ENCODE data around the gene MYO18B.

MYO18B gene

DNA sequence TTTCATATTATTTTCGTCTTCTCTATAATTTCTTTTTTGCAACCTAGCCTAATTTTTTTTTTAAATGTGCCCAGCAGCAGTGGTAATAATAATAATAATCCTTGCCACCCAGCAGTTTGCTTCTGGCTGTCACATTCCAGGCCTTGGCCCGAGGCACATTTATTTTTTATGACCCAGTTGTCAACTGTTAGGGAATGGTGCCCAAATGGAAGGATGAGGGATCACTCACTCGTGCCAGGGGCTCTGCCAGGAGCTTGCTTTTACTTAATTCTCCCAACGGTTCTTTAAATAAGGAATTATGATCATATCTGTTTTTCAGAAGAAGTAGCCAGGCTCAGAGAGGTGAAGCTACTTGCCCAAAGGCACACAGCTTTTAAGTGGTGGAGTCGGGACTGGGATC is 49.6 kb downstream of the MYO18B start:
- H3K4me3 ChIP-seq (replicated peaks; ENCODE audit: low read depth, low read length), result no peak overlapping the region
- no peak for DNase-seq (ENCODE audit: low read depth)
- TF ChIP-seq, protein P1, sequence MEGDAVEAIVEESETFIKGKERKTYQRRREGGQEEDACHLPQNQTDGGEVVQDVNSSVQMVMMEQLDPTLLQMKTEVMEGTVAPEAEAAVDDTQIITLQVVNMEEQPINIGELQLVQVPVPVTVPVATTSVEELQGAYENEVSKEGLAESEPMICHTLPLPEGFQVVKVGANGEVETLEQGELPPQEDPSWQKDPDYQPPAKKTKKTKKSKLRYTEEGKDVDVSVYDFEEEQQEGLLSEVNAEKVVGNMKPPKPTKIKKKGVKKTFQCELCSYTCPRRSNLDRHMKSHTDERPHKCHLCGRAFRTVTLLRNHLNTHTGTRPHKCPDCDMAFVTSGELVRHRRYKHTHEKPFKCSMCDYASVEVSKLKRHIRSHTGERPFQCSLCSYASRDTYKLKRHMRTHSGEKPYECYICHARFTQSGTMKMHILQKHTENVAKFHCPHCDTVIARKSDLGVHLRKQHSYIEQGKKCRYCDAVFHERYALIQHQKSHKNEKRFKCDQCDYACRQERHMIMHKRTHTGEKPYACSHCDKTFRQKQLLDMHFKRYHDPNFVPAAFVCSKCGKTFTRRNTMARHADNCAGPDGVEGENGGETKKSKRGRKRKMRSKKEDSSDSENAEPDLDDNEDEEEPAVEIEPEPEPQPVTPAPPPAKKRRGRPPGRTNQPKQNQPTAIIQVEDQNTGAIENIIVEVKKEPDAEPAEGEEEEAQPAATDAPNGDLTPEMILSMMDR (IDR thresholded peaks at IDR 0.05; ENCODE audit: low read length, missing control alignments), result no peak

DNA sequence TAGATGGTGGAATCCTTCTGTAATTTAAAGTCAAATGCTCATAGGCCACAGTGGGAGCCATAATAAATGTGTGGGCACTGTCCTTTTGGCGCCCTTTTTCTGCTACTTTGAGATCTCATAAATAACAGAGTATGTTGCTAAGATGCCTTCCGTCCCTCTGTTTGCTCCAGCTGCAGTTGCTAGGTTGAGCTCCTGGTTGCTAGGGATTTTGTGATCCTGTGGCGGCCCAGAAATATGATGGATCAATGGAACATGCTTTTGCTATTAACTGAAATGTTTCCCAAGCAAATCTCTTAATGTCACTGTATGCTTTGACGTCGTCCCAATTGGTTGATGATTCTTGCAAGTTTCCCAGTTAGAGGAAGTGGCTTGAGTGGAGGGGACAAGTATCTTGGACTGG is 53.5 kb downstream of the MYO18B start:
- TF ChIP-seq, protein P1 (IDR thresholded peaks at IDR 0.05; ENCODE audit: low read length, missing control alignments), result no peak
- H3K4me3 ChIP-seq (replicated peaks; ENCODE audit: low read depth, low read length), result no peak overlapping the region
- DNase-seq (ENCODE audit: low read depth), result no peak

DNA sequence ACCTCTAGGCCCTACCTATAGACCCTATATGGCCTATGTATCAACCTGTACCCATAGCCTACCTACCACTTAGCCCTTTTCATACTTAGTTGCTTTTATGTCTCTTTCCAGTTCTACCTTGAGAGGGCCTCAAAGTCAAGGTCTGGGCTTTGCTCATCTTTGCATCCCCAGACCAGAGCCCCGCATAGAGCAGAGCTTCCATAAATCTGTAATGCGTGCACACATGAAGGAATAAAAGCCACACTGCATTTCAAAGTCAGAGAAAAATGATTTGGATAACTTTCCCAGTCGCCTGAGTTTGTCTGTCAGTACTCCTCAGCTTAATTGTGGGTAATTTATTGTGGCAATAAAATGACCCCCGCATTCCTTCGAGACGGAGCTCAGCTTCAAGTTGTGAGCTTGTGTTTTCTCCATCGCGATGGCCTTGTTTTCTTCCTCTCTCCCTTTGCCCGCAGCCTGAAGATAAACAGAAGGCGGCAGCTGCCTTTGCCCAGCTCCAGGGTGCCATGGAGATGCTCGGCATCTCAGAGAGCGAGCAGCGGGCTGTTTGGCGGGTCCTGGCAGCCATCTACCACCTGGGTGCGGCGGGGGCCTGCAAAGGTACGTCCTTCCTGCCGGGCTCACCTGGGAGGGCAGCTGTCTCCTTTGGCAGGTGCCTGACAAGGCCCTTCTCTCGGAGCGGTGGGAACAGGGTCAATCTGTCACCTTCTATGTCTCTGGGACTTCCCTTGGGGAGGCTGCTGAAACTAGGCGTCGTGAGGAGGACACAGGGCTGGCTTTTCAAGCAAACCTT is 55.7 kb downstream of the MYO18B start:
- no peak overlapping the region for H3K4me3 ChIP-seq (replicated peaks; ENCODE audit: low read depth, low read length)
- DNase-seq (ENCODE audit: low read depth), result no peak
- TF ChIP-seq, protein P1 (IDR thresholded peaks at IDR 0.05; ENCODE audit: low read length, missing control alignments), result no peak

DNA sequence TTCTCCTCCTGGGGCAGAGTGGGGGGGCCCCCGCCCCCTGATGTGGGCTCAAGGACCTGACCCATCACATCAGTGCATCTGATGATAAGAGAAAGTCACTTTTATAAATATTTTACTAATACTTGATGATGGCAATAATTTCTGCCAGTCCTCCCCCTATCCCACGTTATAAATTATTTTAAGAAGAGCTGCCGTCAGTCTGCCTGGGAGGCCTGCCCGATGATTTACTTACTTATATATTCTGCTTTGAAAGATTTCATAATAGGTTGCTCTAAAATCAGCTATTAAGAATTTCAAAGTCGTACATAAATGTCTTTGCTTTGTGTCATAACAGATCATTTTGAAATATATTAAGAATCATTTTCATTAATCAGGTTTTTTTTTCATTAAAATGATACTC is 58.8 kb downstream of the MYO18B start:
- DNase-seq (ENCODE audit: low read depth), result no peak
- no peak overlapping the region for H3K4me3 ChIP-seq (replicated peaks; ENCODE audit: low read depth, low read length)
- TF ChIP-seq, protein P1 (IDR thresholded peaks at IDR 0.05; ENCODE audit: low read length, missing control alignments), result no peak

DNA sequence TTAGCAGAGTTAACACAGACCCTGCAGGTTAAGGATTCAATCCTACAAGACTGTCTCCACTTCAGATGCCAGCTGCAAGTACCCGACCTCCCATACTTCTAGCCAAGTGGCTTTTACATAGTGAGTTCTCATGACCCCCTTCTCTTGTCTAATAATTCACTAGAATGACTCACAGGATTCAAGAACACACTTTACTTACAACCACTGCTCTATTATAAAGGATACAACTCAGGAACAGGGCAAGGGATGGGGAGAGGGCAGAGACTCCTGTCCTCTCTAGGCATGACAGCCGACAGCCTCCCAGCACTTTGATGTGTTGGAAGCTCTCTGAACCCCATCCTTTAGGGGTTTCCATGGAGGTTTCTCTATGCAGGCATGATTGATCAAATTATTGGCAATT is 60.0 kb downstream of the MYO18B start:
- H3K4me3 ChIP-seq (replicated peaks; ENCODE audit: low read depth, low read length), result no peak overlapping the region
- DNase-seq (ENCODE audit: low read depth), result no peak
- TF ChIP-seq, protein P1 (IDR thresholded peaks at IDR 0.05; ENCODE audit: low read length, missing control alignments), result no peak

DNA sequence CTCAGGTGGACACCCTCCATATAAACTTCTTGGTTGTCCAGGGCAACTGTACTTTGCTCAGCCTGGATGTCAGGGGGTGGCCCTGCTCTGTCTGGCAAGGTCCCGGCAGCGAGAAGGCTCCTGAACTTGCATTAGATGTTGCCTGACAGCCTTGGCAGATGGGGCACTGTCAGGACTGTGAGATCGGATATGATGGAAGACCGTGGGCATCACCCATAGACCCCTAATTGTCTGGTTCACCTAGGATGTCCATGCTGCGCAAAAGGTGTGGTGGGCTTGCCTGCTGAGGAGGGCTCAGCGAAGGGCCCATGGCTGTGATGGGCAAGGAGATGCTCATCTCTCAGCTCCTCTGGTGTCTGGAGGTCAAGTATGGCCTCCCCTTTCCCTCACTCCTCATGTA is 62.7 kb downstream of the MYO18B start:
- DNase-seq (ENCODE audit: low read depth), result no peak
- H3K4me3 ChIP-seq (replicated peaks; ENCODE audit: low read depth, low read length), result no peak overlapping the region
- TF ChIP-seq, protein P1 (IDR thresholded peaks at IDR 0.05; ENCODE audit: low read length, missing control alignments), result no peak

DNA sequence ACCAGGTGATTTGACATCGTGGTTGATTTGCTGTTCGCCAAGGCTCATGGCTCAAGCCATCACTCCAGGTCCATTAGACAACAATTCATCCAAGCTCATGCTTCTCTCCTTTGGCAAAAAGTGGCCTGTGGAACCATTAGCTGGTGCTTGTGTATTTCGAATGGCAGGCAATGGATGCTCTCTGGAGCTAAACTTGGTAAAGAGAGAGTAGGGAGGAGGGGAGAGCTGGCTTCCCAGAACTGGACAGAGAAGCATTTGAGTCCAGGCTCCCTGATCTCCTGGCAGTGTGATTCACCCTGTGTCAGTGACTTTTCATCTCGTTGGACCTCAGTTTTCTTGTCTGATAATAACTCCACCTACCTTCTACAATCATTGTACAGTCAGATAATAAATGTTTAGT is 64.6 kb downstream of the MYO18B start:
- TF ChIP-seq, protein P1 (IDR thresholded peaks at IDR 0.05; ENCODE audit: low read length, missing control alignments), result no peak
- H3K4me3 ChIP-seq (replicated peaks; ENCODE audit: low read depth, low read length), result no peak overlapping the region
- DNase-seq (ENCODE audit: low read depth), result no peak

All from fibroblast of pulmonary artery (primary cell).